GM19023 (cell line): ENCODE data around the gene ALDH1A3.

Experiments
- ATAC-seq: cut with Tn5 transposase; IDR thresholded peaks from one replicate; pipeline ENCODE4 v1.9.1; 2021; ENCODE audit warnings: mild to moderate bottlenecking, moderate library complexity; ENCODE audit not compliant: unreplicated experiment

ALDH1A3 gene

DNA sequence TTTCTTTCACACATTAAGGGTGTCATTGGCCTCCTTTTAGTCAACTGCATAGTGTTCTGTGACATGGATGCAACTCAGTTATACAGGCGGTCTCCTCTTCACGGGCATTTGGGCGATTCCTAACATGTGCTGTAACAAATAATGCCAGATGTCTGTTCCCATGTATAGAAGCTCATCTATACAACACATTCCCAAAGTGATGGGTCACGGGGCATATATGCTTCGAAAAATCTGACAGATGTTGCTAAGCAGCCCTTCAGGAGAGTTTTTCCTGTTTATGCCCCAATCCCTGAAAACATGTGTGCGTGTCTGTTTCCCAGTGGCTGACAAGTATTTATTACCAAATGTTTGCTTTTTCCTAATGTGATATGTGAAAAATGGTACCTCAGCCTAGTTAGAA, 65.4 kb downstream of the ALDH1A3 start:
- no peak for ATAC-seq

DNA sequence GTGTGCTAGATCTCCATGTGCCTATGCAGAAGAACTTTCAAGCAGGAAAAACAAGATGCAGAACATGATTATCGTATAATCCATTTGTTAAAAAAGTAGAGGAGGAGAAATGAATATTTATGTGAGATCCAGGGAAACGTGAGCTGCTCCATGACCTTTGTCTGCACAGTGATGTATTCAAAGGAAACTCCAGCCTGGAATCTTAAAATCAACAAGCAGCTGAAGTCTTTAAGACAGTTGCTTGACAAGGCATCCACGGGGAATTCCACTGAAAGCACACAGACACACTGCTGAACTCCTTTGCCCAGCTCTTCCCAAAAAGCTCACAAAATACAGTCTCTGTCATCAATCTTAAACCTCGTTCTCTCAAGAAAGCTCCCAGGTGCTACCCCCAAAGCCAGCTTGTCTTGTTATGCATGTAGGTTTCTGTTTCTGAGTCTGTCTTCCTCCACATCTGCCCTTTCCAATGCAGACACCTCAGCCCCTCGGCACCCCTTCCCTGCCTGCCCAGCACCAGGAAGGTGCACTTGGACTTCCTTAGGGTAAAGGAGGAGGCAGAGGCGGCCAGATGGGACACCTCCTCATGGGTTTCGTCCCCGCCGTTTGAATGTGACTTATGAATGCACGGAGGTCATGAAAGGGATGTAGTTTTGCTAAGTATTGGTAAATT, 68.3 kb downstream of the ALDH1A3 start:
- peak; percentile 70 for ATAC-seq

DNA sequence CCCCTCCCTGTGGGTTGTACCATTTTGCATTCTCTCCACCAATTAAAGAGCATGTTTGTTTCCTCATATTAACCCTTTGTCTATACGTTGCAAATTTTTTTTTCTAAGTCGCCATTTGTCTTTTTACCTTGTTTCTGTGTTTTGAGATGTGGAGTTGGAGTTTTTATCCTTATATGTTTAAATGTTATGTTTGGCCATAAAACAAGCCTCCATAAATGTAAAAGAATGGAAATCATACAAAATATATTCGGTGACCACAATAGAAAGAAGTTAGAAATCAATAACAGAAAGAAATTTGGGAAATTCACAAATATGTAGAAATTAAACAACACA, 68.8 kb downstream of the ALDH1A3 start:
- peak; percentile 51 for ATAC-seq

DNA sequence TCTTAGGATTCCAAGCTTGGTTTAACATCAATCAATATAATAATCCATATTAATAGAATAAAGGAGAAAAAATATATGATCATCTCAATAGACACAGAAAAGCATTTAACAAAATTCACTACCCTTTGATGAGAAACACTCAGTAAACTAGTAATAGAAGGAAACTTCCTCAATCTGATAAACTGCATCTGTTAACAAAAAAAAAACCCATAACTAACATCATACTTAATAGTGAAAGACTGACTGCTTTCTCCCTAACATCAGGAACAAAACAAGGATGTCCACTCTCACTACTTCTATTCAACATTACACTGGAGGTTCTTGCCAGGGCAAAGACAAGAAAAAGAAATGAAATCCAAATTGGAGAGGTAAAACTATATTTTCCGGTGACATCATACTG, 70.1 kb downstream of the ALDH1A3 start:
- no peak for ATAC-seq

DNA sequence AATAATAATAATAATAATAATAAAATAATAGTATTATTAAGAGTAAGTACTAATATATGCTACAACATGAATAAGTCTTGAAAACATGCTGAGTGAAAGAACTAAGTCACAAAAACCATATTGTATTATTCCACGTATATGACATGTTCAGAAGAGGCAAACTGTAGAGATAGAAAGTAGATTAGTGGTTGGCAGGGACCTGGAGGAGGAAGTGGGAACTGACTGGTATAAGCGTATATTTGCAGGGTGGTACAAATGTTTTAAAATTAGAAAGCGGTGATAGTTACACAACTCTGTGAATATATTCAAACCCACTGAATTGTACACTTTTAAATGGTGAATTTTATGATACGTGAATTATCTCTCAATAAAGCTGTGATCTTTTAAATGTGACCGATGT, 72.3 kb downstream of the ALDH1A3 start:
- no peak for ATAC-seq

DNA sequence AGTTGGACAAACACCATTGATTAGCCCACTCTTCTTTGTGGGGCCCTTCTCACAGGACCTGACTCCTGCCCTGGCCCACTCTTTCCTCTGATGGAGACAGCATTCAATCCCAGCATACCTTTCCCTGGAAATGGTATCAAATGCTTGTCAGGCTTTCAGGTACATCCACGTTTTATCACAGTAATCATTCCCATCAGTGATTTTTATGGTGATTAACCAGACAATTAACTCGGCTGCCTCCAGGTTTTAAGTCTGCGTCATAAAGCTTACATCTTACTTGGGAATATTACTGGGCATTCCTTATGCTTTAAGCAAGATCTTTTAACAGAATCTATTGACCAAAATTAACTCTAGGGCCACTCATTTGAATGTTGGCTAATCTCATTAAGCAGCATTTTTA, 72.9 kb downstream of the ALDH1A3 start:
- no peak for ATAC-seq

DNA sequence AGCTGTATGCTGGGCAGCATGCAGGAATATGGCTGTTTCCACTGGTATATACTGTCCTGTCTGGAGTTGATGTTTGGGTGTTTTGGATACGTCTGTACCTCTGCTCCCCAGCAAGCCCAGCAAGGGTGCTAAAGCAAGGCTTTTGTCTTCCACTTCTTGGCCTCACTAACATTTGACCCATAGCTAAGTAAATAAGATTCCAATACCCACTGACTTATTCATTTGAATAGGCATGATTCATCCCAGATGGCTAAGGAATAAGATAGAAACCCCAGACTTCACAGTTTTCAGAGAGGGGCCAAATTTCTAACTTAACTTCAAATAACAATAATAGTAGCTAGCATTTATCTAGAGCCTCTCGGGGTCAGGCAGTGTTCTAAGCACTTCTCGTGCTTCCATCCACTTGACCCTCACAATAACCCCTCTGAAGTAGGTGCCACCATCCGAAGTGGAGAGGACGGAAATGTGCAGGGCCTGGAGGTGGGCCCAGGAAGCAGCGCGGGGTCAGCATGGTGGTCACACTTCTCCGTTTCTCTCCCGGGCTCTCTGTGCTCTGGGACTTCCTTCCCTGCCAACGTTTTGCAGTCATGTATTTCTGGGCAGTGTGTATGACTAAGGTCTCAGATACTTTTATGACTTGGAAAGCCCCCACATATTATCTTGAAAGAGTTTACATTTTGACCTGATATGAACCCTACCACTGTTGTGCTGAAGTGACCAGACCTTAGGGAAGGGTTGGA, 78.9 kb downstream of the ALDH1A3 start:
- no peak for ATAC-seq

DNA sequence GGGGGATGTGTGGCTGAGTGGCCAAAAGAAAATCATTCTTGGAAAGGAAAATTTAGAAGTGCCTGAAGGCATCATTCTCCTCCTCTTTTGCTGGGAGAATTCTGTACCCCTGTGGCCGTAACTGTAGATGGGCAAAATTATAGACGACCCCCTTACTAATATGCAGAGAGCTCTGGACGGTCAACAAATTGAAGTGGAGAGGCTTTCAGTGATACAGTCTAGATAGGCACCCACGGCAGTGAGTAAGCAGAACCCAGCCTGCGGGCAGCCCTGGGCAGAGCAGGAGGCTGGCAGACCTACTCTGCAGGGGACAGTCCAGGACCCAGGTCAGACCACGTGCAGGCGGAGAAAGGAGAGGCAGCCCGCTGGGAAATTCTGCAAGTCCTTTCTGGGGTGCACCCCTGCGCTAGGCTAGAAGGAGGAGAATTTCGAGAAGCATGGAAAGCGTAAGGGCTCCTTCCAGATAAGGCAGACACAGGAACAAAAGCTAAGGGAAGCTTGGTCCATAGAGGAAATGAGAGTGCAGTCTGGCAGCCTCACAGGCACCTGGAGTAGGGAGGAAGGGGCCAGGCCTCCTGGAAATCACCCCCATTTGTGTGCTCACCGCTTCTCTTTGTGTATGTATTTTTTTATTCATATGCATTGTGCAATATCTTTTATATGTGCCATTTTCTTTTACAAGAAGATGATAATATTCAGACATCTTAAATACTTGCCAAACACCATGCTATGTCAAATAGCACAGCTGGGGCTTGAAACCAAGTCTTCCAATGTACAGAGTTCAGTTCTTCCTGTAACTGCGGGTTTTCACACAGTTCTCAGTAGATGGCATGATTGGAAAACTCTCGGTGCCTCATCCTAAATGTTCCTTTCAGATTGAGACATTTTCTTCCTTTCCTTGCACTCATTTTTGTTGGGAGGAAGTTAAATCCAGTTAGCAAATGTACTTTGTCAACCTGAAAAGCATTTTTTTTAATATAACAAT, 79.7 kb downstream of the ALDH1A3 start:
- ATAC-seq: no peak
